GM12872 (cell line): ENCODE data around the gene CDKL4.

Source experiments
- TF ChIP-seq, protein P1 (sequence below): IDR thresholded peaks from 3 replicates; pipeline ENCODE4 v1.5.1; 2011; ENCODE audit warnings: low read depth, mild to moderate bottlenecking, low read length, moderate library complexity; ENCODE audit not compliant: insufficient read depth

CDKL4 gene

DNA sequence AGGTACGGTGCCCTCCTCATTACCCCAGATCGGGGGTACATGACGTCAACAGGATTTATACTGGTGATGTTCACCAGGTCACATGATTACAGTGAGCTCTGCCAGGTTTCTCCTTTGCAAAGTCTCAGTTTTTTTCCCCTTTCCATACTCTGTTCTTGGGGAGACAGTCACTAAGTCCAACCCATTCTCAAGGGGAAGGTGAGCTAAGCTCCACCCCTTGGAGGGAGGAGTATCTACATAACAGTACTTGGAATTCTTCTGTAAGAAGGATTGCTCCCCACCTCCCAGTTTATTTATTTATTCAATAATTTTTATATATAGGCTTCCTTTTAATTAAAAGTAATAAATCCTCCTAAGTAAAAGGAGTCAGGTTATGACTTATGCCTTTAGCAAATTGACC lies 88.8 kb downstream of the CDKL4 start:
- TF ChIP-seq, protein P1, sequence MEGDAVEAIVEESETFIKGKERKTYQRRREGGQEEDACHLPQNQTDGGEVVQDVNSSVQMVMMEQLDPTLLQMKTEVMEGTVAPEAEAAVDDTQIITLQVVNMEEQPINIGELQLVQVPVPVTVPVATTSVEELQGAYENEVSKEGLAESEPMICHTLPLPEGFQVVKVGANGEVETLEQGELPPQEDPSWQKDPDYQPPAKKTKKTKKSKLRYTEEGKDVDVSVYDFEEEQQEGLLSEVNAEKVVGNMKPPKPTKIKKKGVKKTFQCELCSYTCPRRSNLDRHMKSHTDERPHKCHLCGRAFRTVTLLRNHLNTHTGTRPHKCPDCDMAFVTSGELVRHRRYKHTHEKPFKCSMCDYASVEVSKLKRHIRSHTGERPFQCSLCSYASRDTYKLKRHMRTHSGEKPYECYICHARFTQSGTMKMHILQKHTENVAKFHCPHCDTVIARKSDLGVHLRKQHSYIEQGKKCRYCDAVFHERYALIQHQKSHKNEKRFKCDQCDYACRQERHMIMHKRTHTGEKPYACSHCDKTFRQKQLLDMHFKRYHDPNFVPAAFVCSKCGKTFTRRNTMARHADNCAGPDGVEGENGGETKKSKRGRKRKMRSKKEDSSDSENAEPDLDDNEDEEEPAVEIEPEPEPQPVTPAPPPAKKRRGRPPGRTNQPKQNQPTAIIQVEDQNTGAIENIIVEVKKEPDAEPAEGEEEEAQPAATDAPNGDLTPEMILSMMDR, result no peak

DNA sequence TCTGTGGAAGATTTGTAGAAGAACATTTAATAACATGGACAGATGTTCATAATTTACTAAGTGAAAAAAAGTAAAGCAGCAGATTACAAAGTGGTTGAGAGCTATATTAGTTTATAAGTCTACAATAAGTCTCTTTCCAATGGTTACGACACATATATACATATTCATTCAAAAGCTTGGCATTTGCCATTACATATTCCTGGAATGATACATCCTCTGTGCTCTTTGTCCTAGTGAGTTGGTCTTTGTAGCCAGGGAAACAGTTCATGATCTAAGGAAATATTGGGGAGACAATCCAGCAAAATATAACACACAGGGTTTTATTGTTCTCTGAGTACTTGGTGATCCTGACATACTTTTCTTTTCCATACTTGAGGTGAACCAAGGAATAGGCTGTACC lies 90.5 kb downstream of the CDKL4 start:
- TF ChIP-seq, protein P1, result no peak

DNA sequence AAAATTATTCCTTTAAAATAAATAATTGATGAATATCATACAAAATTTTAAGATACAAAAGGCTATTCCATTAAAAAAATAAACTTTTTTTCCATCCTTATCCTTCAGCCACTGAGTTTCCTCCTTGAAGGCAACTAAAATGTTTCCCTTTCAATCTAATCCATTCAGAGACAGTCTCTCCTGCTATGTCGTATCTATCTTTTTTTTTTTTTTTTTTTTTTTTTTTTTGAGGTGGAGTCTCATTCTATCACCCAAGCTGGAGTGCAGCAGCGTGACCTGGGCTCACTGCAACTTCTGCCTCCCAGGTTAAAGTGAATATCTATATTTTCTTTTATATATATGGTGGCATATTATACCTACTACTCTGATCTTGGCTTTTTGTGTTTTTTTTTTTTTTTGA lies 91.3 kb downstream of the CDKL4 start:
- TF ChIP-seq, protein P1, result no peak

DNA sequence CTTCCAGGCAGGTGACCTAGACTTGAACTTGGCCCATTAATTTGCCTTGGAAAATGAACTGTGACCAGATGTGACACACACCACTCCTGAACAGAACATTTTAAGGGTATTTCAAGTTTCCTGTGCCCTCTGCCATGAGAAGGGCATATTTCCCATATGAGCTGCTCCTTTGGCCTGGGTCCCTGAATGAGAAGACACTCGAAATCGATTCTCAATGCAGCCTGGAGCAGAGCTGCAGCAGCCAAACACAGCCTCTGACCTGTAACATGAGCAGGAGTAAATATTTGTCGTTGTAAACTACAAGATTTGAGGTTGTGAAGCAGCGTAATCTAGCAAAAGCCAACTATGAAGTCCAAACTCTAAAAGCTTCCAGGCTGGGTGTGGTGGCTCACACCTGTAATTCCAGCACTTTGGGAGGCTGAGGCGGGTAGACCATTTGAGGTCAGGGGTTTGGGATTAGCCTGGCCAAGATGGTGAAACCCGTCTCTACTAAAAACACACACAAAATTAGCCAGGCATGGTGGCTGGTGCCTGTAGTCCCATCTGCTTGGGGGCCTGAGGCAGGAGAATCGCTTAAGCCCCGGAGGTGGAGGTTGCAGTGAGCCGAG lies 92.8 kb downstream of the CDKL4 start:
- TF ChIP-seq, protein P1, result no peak

DNA sequence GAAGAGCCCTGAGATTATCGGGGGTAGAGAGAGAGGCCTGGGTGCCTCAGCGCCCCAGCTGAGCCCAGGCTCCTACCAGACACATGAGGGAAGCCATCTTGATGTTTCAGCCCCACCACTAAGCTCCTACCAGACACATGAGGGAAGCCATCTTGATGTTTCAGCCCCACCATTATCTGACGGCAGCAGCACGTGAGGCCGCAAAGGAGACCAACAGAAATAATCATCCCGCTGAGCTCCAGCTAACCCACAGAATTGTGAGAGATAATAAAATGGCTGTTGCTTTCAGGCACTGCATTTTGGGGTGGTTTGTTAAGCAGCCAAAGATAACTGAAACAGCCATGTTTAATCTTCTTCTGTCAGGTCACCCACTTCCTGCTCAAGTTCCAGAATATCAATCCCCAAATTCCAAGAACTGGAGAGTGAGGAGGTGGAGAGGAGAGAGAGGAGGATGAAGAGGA lies 93.6 kb downstream of the CDKL4 start:
- TF ChIP-seq, protein P1, result no peak

DNA sequence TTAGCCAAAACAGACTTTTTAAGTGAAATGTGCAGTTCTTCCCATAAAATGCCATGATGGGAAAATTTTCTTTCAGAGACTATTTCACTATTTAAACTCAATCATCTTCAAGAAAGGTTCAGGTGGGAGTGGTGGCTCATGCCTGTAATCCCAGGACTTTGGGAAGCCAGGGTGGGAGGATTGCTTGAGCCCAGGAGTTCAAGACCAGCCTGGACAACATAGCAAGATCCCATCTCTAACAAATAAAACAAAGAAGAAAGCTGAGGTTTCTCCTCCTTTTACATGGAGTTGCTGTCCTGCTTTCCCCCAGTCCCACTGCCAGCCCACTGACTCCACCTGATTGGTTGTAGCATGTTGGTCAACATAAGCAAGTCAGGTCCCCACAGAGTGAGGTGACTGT lies 97.1 kb downstream of the CDKL4 start:
- TF ChIP-seq, protein P1, result no peak

DNA sequence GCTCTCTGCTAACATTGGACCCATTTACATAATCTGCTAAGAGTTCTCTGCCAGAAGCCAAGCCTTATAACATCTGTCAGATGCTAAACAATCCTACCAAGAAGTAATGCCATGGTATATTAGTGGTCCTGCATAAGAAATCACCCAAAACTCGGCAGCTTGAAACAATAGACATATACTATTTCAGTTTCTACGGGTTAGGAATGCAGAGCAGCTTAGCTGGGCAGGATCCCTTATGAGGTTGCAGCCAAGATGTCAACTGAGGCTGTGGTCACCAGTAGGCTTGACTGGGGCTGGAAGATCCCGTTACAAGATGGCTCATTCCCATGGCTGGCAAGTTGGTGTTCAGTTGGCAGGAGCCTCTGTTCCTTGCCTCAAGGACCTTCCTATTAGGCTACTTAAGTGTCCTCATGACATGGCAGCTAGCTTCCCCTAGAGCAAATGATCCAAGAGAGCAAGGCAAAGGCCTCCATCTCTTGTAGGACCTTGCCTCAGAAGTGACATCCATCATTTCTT lies 97.8 kb downstream of the CDKL4 start:
- TF ChIP-seq, protein P1, result no peak
